ENCODE results near the gene LGALS12. TPM values are rescaled to one million over a fixed set of nuclear protein-coding genes. Genes with fewer than 3 reads are reported as not detected.
A peak's percentile ranks its signal among the peaks of the same experiment; 100 is the strongest.

Gene LGALS12
- 0.08 and 0.16 TPM in 2 replicates for total RNA-seq
- polyA plus RNA-seq (2012), result 0.06 TPM

DNA sequence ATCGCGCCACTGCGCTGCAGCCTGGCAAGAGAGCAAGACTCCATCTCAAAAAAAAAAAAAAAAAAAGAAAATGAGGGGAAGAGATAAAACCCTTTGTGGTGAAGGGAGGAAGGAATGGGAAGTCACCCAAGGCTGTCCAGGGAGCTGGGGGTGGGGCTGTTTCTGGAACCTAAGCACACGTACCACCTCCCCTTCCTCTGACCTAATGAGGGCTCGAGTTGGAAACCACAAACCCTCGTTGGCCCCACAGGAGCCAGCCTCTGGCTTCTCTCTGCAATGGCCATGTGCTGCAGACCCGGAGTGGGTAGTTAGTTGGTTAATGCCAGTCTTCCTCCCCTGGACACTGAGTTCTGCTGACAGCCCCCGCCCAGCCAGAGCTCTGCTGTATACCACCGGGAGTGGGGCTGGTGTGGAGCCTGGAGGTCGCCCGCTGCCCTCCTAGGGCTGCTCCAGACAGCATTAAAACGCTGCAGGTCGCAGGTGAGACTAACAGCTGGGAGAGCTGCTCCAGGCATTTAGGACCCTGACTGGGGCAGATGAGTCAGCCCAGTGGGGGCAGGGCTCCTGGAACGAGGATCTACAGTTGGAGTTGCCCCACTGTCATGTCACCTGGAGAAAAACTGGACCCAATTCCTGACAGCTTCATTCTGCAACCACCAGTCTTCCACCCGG is at the start of gene LGALS12:
TSS of gene LGALS12 (plus strand) at position 228 of the 672 bp plus-strand sequence. CDS start at position 603, 375 bp downstream.
- no peak for DNase-seq (ENCODE audit: low read depth)

GRCh38 chr11:63459586-63459985 is 46.3 kb upstream of the LGALS12 start:
- DNase-seq (ENCODE audit: low read depth), result no peak

DNA sequence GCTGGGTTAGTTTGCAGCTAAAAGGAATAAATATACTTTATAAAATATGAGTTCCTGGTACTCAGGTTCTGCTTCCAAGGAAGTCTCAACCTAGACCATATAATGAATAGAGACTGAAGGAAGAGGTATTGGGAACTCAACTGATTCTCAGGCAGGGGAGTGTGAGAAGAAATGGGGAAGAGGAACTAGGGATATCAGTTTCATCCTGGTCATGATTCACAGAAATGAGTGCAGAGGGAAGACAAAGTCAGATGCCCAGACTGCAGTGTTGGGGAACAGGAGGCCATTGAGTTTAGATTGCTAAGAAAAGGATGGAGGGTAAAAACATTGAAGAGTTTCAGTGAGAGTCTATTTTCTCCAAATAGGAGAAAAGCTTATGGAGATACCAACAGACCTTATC is 43.7 kb upstream of the LGALS12 start:
- DNase-seq (ENCODE audit: low read depth), result no peak

- DNase-seq (ENCODE audit: low read depth), result no peak
Observed at GRCh38 chr11:63470311-63470710, 35.6 kb upstream of the LGALS12 start.

DNA sequence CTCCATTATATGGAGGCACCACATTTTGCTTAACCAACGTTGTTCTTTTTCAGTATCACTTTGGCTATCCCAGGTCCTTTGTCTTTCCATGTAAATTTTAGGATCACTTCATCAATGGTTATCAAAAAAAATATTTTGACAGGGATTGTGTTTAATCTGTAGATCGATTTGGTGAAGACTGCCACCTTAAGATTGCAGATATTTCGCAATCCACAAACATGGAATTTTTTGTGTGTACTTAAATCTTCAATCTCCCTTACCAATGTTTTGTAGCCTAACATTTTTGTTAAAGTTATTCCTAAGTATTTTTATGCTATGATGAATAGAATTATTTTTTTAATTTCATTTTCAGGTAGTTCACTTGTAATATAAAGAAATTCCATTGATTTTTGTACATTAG is 33.5 kb upstream of the LGALS12 start:
- no peak for DNase-seq (ENCODE audit: low read depth)

- DNase-seq (ENCODE audit: low read depth), result no peak
Observed at GRCh38 chr11:63476618-63477017, 29.3 kb upstream of the LGALS12 start.

DNA sequence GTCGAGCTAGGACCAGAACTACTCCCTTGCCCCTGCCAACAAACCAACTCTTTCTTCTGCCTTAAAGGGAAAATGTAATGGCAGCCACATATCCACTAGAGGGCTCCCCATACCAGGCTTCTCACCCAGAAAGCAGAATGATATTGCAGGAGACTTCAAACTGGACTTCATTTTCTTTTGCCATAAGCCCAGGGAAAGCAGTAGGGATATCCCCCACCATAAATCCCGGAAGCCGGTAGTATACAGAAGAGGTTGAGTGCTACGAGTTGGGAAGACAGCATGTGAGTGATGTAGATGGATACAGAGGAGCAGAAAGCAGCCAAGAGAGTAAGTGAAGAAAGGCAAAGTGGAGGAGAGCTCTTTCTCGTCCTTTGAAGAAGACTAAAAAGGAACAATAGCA is 27.0 kb upstream of the LGALS12 start:
- DNase-seq (ENCODE audit: low read depth), result peak; percentile 81

DNA sequence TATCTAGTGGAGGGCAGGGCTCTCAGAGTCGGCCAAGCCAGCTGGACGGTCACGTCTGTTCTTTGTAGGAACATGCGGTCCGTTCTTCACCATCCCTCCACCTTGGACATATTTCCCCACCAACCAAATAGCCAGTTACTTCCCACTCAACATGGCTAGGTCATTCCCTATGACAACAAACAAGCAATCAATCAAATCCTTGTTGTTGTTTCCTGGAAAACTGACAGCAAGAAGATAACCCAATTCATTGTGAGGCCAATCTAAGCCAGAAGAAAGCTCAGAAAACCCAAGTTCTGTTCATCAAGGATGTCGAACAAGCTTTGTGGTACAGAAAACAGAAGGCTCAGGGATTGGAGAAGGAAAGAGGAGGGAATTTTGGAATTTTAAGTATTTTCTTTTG is 25.8 kb upstream of the LGALS12 start:
- no peak for DNase-seq (ENCODE audit: low read depth)

GRCh38 chr11:63485777-63486176 is 20.1 kb upstream of the LGALS12 start:
- DNase-seq (ENCODE audit: low read depth), result no peak

DNA sequence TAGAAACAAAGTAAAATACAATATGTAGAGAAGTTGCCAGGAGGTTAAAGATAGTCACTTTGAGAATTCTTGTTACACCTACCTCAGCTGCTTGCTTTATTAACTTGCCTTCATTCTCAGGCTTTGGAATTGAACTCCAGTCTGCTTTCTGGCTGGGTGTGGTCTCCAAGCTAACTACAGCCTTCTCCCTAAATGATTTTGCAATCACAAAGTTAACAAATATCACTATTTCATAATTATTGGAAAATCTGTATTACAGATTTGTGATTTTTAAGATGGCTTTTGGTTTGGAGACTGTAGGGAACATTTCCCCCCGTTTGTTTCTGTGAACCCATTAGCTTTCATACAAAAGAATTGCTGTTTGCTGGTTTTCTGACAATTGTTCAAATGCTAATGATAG is 17.1 kb upstream of the LGALS12 start:
- DNase-seq (ENCODE audit: low read depth), result peak; percentile 46

- DNase-seq (ENCODE audit: low read depth), result peak; percentile 97
Observed at GRCh38 chr11:63489879-63490278, 16.0 kb upstream of the LGALS12 start.

DNA sequence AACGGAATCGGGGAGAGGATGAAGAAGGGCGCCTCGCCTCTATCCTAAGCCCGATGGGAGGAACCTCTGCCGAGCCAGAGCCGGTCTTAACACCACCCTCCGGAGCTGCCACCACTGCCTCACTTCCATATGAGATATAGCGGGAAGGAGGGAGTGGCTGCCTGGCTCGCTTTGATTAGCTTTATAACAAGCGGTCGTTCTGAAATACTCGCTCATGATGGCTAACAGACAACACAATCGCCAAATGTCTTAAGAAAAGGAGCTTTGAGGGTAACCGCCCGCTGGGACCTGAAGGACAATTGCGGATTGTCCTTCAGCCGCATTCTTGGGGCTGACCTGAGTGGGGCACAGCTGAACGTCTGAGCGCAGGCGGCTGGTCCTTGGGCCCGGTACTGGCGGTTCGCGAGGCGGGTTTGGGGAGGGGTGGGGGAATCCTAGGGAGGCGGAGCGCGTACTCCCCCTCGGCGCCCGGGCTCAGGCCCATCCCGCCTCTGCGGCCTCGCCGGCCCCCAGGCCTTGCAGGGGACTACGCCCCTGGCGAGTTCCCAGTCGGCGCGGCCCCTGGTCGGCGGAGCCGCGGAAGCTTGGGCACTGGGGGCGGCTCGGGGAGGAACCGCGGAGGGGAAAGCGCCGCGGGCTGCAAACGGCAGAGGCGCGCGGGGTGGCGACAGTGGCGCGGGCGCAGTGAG is 15.2 kb upstream of the LGALS12 start, which contains the start of gene PLAAT5:
TSS of gene PLAAT5 (minus strand) at position 617 of the 689 bp plus-strand sequence. CDS start at position 484, 133 bp downstream.
- DNase-seq (ENCODE audit: low read depth), result no peak

GRCh38 chr11:63491240-63491587 is 14.7 kb upstream of the LGALS12 start:
- DNase-seq (ENCODE audit: low read depth), result no peak

- DNase-seq (ENCODE audit: low read depth), result no peak
Observed at GRCh38 chr11:63491636-63492372, 14.1 kb upstream of the LGALS12 start.

DNA sequence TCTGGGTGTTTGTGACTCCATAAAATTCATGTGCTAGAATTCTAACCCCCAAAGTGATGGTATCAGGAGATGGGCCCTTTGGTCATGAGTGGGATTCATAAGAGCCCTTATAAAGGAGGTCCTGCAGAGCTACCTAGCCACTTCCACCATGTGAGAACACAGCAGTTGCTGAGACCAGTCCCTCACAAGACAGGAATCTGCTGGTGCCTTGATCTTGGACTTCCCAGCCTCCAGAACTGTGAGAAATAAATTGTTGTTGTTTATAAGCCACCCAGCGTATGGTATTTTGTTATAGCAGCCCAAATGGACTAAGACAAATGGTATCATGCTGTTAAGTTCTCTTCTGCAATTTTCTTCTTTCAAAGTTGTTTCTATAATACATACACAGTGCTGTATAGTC is 13.4 kb upstream of the LGALS12 start:
- no peak for DNase-seq (ENCODE audit: low read depth)

DNA sequence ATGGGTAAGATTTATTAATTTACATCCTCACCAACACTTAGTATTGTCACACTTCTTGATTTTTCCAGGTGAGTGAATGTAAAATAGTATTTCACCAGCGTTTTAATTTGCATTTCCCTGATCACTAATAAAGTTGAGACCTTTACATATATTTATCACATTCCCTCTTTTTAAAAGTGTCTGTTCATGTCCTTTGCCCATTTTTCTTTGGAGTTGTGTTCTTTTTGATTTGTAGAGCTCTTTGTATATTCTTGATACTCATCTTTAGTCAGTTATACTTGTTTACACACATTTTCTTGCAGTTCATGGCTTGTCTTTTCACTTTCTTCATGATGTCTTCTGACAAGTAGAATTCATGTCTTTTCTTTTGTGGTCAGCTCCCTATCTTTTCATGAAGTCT is 12.8 kb upstream of the LGALS12 start:
- no peak for DNase-seq (ENCODE audit: low read depth)

DNA sequence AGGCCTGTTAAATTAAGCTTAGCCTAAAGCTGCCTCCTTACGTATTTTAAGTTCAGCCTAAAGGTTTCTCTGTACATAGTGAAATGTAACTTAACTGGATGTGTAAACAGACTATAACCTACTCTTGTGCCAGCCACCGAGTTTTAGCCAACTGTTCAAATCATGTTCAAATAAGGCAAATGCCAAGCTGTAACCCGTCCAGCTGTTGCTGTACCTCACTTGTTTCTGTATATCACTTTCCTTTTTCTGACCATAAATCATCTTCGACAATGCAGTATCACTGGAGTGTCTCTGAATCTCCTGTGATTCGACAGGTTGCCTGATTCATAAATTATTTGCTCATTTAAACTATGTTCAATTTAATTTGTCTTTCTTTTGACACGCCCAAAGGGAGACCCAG is 10.9 kb upstream of the LGALS12 start:
- DNase-seq (ENCODE audit: low read depth), result peak; percentile 69

DNA sequence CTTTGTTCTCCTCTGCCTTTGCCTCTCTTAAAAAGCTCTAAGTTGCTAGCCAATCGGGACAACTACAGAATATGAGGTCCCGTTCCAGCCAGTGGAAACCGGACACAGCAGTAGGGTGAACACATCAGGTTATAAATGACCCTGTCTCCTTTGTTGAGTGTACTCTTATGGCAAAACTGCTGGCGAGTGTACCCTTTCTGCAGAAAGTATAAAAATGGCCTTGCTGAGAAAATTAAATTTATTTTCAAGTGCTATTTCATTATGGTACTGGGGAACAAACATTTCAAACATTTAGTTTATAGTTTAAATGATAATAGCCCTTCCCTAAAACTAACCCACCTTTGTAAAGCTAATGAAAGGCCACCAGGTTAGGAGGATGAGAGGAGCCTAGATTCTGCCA is 6.0 kb upstream of the LGALS12 start:
- DNase-seq (ENCODE audit: low read depth), result no peak

- no peak for DNase-seq (ENCODE audit: low read depth)
Observed at GRCh38 chr11:63501236-63501635, 4.6 kb upstream of the LGALS12 start.

GRCh38 chr11:63502252-63502820 is 3.5 kb upstream of the LGALS12 start:
- no peak for DNase-seq (ENCODE audit: low read depth)

DNA sequence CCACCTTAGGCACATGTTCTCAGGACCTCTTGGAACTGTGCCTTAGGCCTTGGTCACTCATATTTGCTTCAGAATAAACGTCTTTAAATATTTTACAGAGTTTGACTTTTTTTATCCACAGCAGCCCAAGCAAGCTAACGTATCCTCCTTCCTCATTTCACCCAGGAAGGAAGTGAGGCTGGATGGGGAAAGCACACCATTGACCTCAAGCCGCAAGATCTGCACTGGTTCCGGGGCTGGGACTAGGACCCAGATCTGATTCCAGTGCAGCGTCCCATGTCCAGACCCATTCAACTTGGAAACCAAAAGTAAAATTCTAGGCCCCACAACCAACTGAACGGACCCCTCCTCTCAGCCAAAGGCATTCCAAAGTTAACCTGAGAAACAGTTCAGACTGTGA is 2.4 kb upstream of the LGALS12 start:
- no peak for DNase-seq (ENCODE audit: low read depth)

GRCh38 chr11:63504054-63504453 is 1.8 kb upstream of the LGALS12 start:
- DNase-seq (ENCODE audit: low read depth), result no peak

Data from myocyte (in vitro differentiated cells).